H1 (cell line): ENCODE measurements around the gene VEPH1. TPM values are rescaled to one million over a fixed set of nuclear protein-coding genes. Genes with fewer than 3 reads are reported as not detected.

ENCODE experiments used
- CTBP2 ChIP-seq: IDR thresholded peaks from 2 replicates; pipeline ENCODE4 v1.7.0; 2011; ENCODE audit warnings: borderline replicate concordance, mild to moderate bottlenecking, moderate library complexity, mixed read lengths, low read length; ENCODE audit not compliant: insufficient read depth, insufficient read length
- RAD21 ChIP-seq, 2 experiments: IDR thresholded peaks in 1 of 2; conservative IDR thresholded peaks in 1 of 2; 2 replicates each; pipeline ENCODE4 v1.6.1; 2011; ENCODE audit warnings: low read depth in 2 of 2, low read length in 2 of 2, improper control_type of control experiment in 1 of 2, inconsistent platforms in 1 of 2, mild to moderate bottlenecking in 1 of 2, moderate library complexity in 1 of 2
- YY1 ChIP-seq: IDR thresholded peaks from 2 replicates; pipeline ENCODE4 v1.6.1; 2011; ENCODE audit warnings: low read depth, mild to moderate bottlenecking, low read length
- polyA plus RNA-seq, 7 experiments: library from polyadenylated mRNA; depleted of rRNA in 3 of 7; stranded (reverse) in 5 of 7; unstranded in 2 of 7; fragments of >200 nt in 5 of 7; fragments of 200-250 nt in 2 of 7; gene quantifications; 1 replicate in 5 of 7; 2 replicates in 1 of 7; 4 replicates in 1 of 7; pipeline versions ENCODE4 v1.2.1 to v1.2.3, GENCODE V29; 2011 to 2013; ENCODE audit warnings: missing spikeins in 2 of 7, mixed read lengths in 2 of 7
- total RNA-seq: library from RNA; stranded (reverse); fragmentation: NEBNext Ultra II Directional; extraction: Animal tissue kit (Norgen Biotek cat#: 25700); gene quantifications from 2 replicates; pipeline ENCODE4 v1.2.1, GENCODE V29; 2021
- TF ChIP-seq, protein P1 (sequence below), 3 experiments: IDR thresholded peaks; 1 replicate in 2 of 3; 2 replicates in 1 of 3; pipeline versions ENCODE4 v1.5.1 to v1.6.1; 2011; ENCODE audit warnings: low read length in 3 of 3, mild to moderate bottlenecking in 3 of 3, inconsistent platforms in 2 of 3, low read depth in 1 of 3, moderate library complexity in 1 of 3; ENCODE audit not compliant: insufficient read depth in 1 of 3; ENCODE audit errors: control extremely low read depth in 1 of 3
- TF ChIP-seq, protein P2 (sequence below): fragments of 300-600 bp; sonication (generic); IDR thresholded peaks from 2 replicates; pipeline ENCODE4 v1.7.1; 2012; ENCODE audit warnings: low read length, moderate library complexity, mild to moderate bottlenecking, inconsistent platforms; ENCODE audit not compliant: insufficient replicate concordance

VEPH1 gene
- total and polyA plus RNA-seq, 2 of the 8 experiments (the other 6 are each of a cell fraction or from before 2014, with no cell fraction given): 12.0 to 18.3 TPM

- TF ChIP-seq YY1 (no peak), CTBP2 (no peak), RAD21 (IDR thresholded peaks at IDR 0.05 in 1 of 2, conservative IDR thresholded peaks at IDR 0.05 in 1 of 2; ENCODE audit: low read depth in 2 of 2, low read length in 2 of 2) (no peak)
- TF ChIP-seq, protein P1, sequence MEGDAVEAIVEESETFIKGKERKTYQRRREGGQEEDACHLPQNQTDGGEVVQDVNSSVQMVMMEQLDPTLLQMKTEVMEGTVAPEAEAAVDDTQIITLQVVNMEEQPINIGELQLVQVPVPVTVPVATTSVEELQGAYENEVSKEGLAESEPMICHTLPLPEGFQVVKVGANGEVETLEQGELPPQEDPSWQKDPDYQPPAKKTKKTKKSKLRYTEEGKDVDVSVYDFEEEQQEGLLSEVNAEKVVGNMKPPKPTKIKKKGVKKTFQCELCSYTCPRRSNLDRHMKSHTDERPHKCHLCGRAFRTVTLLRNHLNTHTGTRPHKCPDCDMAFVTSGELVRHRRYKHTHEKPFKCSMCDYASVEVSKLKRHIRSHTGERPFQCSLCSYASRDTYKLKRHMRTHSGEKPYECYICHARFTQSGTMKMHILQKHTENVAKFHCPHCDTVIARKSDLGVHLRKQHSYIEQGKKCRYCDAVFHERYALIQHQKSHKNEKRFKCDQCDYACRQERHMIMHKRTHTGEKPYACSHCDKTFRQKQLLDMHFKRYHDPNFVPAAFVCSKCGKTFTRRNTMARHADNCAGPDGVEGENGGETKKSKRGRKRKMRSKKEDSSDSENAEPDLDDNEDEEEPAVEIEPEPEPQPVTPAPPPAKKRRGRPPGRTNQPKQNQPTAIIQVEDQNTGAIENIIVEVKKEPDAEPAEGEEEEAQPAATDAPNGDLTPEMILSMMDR (IDR thresholded peaks at IDR 0.05; ENCODE audit: control extremely low read depth in 1 of 3, insufficient read depth in 1 of 3, low read depth in 1 of 3, low read length in 3 of 3): no peak
- TF ChIP-seq, protein P2, sequence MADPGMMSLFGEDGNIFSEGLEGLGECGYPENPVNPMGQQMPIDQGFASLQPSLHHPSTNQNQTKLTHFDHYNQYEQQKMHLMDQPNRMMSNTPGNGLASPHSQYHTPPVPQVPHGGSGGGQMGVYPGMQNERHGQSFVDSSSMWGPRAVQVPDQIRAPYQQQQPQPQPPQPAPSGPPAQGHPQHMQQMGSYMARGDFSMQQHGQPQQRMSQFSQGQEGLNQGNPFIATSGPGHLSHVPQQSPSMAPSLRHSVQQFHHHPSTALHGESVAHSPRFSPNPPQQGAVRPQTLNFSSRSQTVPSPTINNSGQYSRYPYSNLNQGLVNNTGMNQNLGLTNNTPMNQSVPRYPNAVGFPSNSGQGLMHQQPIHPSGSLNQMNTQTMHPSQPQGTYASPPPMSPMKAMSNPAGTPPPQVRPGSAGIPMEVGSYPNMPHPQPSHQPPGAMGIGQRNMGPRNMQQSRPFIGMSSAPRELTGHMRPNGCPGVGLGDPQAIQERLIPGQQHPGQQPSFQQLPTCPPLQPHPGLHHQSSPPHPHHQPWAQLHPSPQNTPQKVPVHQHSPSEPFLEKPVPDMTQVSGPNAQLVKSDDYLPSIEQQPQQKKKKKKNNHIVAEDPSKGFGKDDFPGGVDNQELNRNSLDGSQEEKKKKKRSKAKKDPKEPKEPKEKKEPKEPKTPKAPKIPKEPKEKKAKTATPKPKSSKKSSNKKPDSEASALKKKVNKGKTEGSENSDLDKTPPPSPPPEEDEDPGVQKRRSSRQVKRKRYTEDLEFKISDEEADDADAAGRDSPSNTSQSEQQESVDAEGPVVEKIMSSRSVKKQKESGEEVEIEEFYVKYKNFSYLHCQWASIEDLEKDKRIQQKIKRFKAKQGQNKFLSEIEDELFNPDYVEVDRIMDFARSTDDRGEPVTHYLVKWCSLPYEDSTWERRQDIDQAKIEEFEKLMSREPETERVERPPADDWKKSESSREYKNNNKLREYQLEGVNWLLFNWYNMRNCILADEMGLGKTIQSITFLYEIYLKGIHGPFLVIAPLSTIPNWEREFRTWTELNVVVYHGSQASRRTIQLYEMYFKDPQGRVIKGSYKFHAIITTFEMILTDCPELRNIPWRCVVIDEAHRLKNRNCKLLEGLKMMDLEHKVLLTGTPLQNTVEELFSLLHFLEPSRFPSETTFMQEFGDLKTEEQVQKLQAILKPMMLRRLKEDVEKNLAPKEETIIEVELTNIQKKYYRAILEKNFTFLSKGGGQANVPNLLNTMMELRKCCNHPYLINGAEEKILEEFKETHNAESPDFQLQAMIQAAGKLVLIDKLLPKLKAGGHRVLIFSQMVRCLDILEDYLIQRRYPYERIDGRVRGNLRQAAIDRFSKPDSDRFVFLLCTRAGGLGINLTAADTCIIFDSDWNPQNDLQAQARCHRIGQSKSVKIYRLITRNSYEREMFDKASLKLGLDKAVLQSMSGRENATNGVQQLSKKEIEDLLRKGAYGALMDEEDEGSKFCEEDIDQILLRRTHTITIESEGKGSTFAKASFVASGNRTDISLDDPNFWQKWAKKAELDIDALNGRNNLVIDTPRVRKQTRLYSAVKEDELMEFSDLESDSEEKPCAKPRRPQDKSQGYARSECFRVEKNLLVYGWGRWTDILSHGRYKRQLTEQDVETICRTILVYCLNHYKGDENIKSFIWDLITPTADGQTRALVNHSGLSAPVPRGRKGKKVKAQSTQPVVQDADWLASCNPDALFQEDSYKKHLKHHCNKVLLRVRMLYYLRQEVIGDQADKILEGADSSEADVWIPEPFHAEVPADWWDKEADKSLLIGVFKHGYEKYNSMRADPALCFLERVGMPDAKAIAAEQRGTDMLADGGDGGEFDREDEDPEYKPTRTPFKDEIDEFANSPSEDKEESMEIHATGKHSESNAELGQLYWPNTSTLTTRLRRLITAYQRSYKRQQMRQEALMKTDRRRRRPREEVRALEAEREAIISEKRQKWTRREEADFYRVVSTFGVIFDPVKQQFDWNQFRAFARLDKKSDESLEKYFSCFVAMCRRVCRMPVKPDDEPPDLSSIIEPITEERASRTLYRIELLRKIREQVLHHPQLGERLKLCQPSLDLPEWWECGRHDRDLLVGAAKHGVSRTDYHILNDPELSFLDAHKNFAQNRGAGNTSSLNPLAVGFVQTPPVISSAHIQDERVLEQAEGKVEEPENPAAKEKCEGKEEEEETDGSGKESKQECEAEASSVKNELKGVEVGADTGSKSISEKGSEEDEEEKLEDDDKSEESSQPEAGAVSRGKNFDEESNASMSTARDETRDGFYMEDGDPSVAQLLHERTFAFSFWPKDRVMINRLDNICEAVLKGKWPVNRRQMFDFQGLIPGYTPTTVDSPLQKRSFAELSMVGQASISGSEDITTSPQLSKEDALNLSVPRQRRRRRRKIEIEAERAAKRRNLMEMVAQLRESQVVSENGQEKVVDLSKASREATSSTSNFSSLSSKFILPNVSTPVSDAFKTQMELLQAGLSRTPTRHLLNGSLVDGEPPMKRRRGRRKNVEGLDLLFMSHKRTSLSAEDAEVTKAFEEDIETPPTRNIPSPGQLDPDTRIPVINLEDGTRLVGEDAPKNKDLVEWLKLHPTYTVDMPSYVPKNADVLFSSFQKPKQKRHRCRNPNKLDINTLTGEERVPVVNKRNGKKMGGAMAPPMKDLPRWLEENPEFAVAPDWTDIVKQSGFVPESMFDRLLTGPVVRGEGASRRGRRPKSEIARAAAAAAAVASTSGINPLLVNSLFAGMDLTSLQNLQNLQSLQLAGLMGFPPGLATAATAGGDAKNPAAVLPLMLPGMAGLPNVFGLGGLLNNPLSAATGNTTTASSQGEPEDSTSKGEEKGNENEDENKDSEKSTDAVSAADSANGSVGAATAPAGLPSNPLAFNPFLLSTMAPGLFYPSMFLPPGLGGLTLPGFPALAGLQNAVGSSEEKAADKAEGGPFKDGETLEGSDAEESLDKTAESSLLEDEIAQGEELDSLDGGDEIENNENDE: no peak
- TF ChIP-seq, all 59 proteins: peak for 0
These were observed 110.1 kb downstream of the VEPH1 start (continued) for GRCh38 chr3:157393113-157393512.
